HG02885 (cell line): ENCODE data around the gene COQ5.
"Not testable (repeated sequence)": the region's sequence is repeated elsewhere in the genome, so short reads cannot be mapped to it uniquely, and the experiment has no call there.

Experiments
- ATAC-seq: cut with Tn5 transposase; IDR thresholded peaks from one replicate; pipeline ENCODE4 v1.9.1; 2021; ENCODE audit warnings: mild to moderate bottlenecking; ENCODE audit not compliant: unreplicated experiment, poor library complexity

COQ5 gene

GRCh38 chr12:120528861-120529525 is at the start of gene COQ5:
COQ5 (minus strand) TSS chr12:120529158; CDS start chr12:120529141, 17 bp downstream.
- ATAC-seq, result peak; percentile 83

- no peak for ATAC-seq
Measured at GRCh38 chr12:120574106-120574505, 45.1 kb upstream of the COQ5 start.

- ATAC-seq, result no peak
Measured at GRCh38 chr12:120573560-120573959, 44.6 kb upstream of the COQ5 start.

- ATAC-seq, result no peak
Measured at GRCh38 chr12:120571299-120571698, 42.3 kb upstream of the COQ5 start.

GRCh38 chr12:120563495-120563894 is 34.5 kb upstream of the COQ5 start:
- ATAC-seq, result no peak

- ATAC-seq, result no peak
Measured at GRCh38 chr12:120562906-120563305, 33.9 kb upstream of the COQ5 start.

- no peak for ATAC-seq
Measured at GRCh38 chr12:120557589-120557988, 28.6 kb upstream of the COQ5 start.

GRCh38 chr12:120554678-120555077 is 25.7 kb upstream of the COQ5 start:
- no peak for ATAC-seq

- no peak for ATAC-seq
Measured at GRCh38 chr12:120546050-120546386, 17.1 kb upstream of the COQ5 start.

- ATAC-seq, result no peak
Measured at GRCh38 chr12:120544691-120545090, 15.7 kb upstream of the COQ5 start.

- ATAC-seq, result no peak
Measured at GRCh38 chr12:120542166-120542565, 13.2 kb upstream of the COQ5 start.

GRCh38 chr12:120540445-120540844 is 11.5 kb upstream of the COQ5 start:
- no peak for ATAC-seq

GRCh38 chr12:120539303-120539702 is 10.3 kb upstream of the COQ5 start:
- no peak for ATAC-seq

GRCh38 chr12:120538281-120539156 is 9.6 kb upstream of the COQ5 start:
- ATAC-seq, result no peak

- no peak for ATAC-seq
Measured at GRCh38 chr12:120537856-120538220, 8.9 kb upstream of the COQ5 start.

- ATAC-seq, result no peak
Measured at GRCh38 chr12:120536064-120536791, 7.3 kb upstream of the COQ5 start.

- peak; percentile 31 for ATAC-seq
Measured at GRCh38 chr12:120534703-120535655, 6.0 kb upstream of the COQ5 start.

GRCh38 chr12:120534203-120534702 is 5.3 kb upstream of the COQ5 start, which contains the start of gene RNF10:
RNF10 (plus strand) TSS chr12:120534356; CDS start chr12:120534812, 456 bp downstream.
- ATAC-seq, result peak; percentile 63

GRCh38 chr12:120532701-120533238 is 3.8 kb upstream of the COQ5 start:
- ATAC-seq, result no peak

GRCh38 chr12:120530418-120530761 is 1.4 kb upstream of the COQ5 start:
- ATAC-seq, result not testable (repeated sequence)
